OCI-LY7 (cell line): ENCODE results near the gene CRACDL. TPM values are rescaled to one million over a fixed set of nuclear protein-coding genes. Genes with fewer than 3 reads are reported as not detected.

Experiments
- BruUV-seq: library from RNA; stranded (reverse); fragments of 400-500 nt; replicated peaks from 2 replicates; lab custom pipeline; 2021; lab: Mats Ljungman, UMichigan
- CTCF ChIA-PET: fragments of 300-600 bp; sonication (Branson Sonifier 250); formaldehyde crosslinking; loops from one replicate; lab custom pipeline; 2022; ENCODE audit warnings: antibody characterized with exemption; ENCODE audit not compliant: unreplicated experiment; lab: Charles Lee
- POLR2A ChIA-PET: fragments of 300-600 bp; sonication (Branson Sonifier 250); formaldehyde crosslinking; loops from one replicate; lab custom pipeline; 2022; ENCODE audit warnings: antibody characterized with exemption; lab: Charles Lee
- DNase-seq: peaks from one replicate; pipeline ENCODE4 v3.0.0-alpha.2; 2015; ENCODE audit warnings: low spot score
- H2AFZ ChIP-seq: fragments of 200-600 bp; sonication (generic), shearing (Covaris generic); 2 replicates; pipeline ENCODE4 v1.6.1; 2014; ENCODE audit warnings: mild to moderate bottlenecking, antibody characterized with exemption, low read length, moderate library complexity
- H3K27ac ChIP-seq: fragments of 200-600 bp; sonication (generic); 2 replicates; pipeline ENCODE4 v1.5.1; 2014; ENCODE audit warnings: mixed run types, low read depth, mild to moderate bottlenecking, moderate library complexity, low read length, inconsistent platforms; ENCODE audit not compliant: poor library complexity, severe bottlenecking
- H3K36me3 ChIP-seq: fragments of 200-600 bp; sonication (generic); 2 replicates; pipeline ENCODE4 v1.6.1; 2014; ENCODE audit warnings: mild to moderate bottlenecking, antibody characterized with exemption, low read length, moderate library complexity, mixed read lengths; ENCODE audit not compliant: insufficient read depth
- H3K4me1 ChIP-seq: fragments of 200-600 bp; sonication (generic); 2 replicates; pipeline ENCODE4 v1.5.1; 2014; ENCODE audit warnings: mild to moderate bottlenecking, low read length; ENCODE audit not compliant: insufficient read depth, poor library complexity, severe bottlenecking
- H3K4me2 ChIP-seq: fragments of 200-600 bp; sonication (generic); 2 replicates; pipeline ENCODE4 v1.6.1; 2014; ENCODE audit warnings: mild to moderate bottlenecking, low read length
- H3K4me3 ChIP-seq: fragments of 200-600 bp; sonication (generic); 2 replicates; pipeline ENCODE4 v1.5.1; 2014; ENCODE audit warnings: mild to moderate bottlenecking, low read depth, low read length; ENCODE audit not compliant: poor library complexity, severe bottlenecking
- H3K79me2 ChIP-seq: fragments of 200-600 bp; sonication (generic); 2 replicates; pipeline ENCODE4 v1.6.1; 2016; ENCODE audit warnings: low read depth, mild to moderate bottlenecking, low read length, moderate library complexity, mixed read lengths; ENCODE audit not compliant: insufficient read depth
- H3K9me2 ChIP-seq: fragments of 200-600 bp; sonication (generic); 2 replicates; pipeline ENCODE4 v1.6.1; 2016; ENCODE audit warnings: mild to moderate bottlenecking, low read length, mixed read lengths; ENCODE audit not compliant: insufficient read depth
- H3K9me3 ChIP-seq: fragments of 200-600 bp; sonication (generic); 2 replicates; pipeline ENCODE4 v1.6.1; 2014; ENCODE audit warnings: mild to moderate bottlenecking, mixed run types, low read length, mixed read lengths
- H4K20me1 ChIP-seq: fragments of 200-600 bp; sonication (generic); 2 replicates; pipeline ENCODE4 v1.6.1; 2014; ENCODE audit warnings: mild to moderate bottlenecking, antibody characterized with exemption, low read length, moderate library complexity, mixed read lengths; ENCODE audit not compliant: insufficient read depth
- EZH2phosphoT487 ChIP-seq: fragments of 200-600 bp; sonication (generic); IDR thresholded peaks from 2 replicates; pipeline ENCODE4 v1.6.1; 2018; ENCODE audit warnings: low read depth, borderline replicate concordance, mild to moderate bottlenecking, mixed run types, antibody characterized with exemption, low read length, moderate library complexity, mixed read lengths
- intact Hi-C: fragments of 100-400 bp; cut with micrococcal nuclease; formaldehyde crosslinking; loops from one replicate; pipeline ENCODE4 v1.10.0; 2022; ENCODE audit not compliant: unreplicated experiment
- total RNA-seq, 2 experiments: library from RNA; depleted of rRNA in 1 of 2; stranded (reverse); fragments of >200 nt in 1 of 2; shearing (Covaris generic) in 1 of 2; gene quantifications; 2 replicates each; pipeline ENCODE4 v1.2.3, GENCODE V29; 2014 to 2022
- TF ChIP-seq, protein P1 (sequence below): fragments of 200-600 bp; sonication (generic); conservative IDR thresholded peaks from 2 replicates; pipeline ENCODE4 v1.5.1; 2014; ENCODE audit warnings: mild to moderate bottlenecking, antibody characterized with exemption, low read length, moderate library complexity, mixed read lengths

CRACDL gene
- total RNA-seq, 2 experiments from 2014 or later: 0.03 to 0.13 TPM

DNA sequence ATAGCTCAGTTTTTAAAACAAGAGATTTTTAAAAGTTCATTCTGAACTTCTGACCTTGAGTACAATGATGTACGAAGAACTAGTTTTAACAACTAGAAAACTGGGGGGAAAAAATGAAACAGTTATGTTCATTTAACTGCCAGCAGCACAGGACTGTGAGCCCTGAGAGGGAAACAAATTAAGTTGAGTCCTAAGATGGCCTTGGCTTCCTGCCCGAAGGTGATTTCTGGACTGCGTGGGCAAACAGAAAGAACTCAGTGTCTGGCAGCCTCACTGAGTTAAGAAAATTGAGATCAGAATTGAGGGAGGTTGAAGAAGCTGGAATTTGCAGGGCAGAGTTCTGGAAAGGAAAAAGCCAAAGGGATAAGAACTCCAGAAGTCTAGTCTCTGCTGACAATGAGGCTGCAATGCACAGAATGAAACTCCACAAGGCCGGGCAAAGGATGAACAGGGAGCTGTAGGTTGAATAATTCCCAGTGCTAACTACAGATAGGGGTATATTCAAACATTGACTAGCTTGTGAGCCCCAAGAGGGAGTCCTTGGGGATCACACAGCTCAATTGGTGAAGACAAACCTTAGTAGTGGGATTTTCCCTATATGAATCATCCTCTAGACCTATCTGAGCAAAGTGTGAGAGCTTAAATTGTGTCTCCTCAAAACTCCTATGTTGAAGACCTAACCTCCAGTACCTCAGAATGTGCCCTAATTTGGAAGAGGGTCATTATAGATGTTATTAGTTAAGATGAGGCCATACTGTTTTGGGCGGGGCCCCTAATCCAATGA lies 13.1 kb upstream of the CRACDL start:
- H3K4me3 ChIP-seq: no peak overlapping the region
- H4K20me1 ChIP-seq: no peaks in the 10 kb centered on the region
- no peak overlapping the region for H3K4me2 ChIP-seq
- no peaks in the 10 kb centered on the region for H3K79me2 ChIP-seq
- ChIA-PET POLR2A (no interaction called here), CTCF (interaction anchor here (0.5 kb wide), 1 partner anchor 9 kb away, joined by 3 read pairs; no protein-coding TSS in a partner anchor)
- H3K4me1 ChIP-seq: no peaks in the 10 kb centered on the region
- no peaks in the 10 kb centered on the region for H3K36me3 ChIP-seq
- intact Hi-C loops: no loop called here
- no TSS peak for BruUV-seq
- H2AFZ ChIP-seq: no peak overlapping the region
- H3K9me2 ChIP-seq: no peaks in the 10 kb centered on the region
- TF ChIP-seq, protein P1, sequence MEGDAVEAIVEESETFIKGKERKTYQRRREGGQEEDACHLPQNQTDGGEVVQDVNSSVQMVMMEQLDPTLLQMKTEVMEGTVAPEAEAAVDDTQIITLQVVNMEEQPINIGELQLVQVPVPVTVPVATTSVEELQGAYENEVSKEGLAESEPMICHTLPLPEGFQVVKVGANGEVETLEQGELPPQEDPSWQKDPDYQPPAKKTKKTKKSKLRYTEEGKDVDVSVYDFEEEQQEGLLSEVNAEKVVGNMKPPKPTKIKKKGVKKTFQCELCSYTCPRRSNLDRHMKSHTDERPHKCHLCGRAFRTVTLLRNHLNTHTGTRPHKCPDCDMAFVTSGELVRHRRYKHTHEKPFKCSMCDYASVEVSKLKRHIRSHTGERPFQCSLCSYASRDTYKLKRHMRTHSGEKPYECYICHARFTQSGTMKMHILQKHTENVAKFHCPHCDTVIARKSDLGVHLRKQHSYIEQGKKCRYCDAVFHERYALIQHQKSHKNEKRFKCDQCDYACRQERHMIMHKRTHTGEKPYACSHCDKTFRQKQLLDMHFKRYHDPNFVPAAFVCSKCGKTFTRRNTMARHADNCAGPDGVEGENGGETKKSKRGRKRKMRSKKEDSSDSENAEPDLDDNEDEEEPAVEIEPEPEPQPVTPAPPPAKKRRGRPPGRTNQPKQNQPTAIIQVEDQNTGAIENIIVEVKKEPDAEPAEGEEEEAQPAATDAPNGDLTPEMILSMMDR: no peak
- TF ChIP-seq EZH2phosphoT487: no peak
- H3K9me3 ChIP-seq: no peaks in the 10 kb centered on the region
- no peak overlapping the region for H3K27ac ChIP-seq
- no peak for DNase-seq

DNA sequence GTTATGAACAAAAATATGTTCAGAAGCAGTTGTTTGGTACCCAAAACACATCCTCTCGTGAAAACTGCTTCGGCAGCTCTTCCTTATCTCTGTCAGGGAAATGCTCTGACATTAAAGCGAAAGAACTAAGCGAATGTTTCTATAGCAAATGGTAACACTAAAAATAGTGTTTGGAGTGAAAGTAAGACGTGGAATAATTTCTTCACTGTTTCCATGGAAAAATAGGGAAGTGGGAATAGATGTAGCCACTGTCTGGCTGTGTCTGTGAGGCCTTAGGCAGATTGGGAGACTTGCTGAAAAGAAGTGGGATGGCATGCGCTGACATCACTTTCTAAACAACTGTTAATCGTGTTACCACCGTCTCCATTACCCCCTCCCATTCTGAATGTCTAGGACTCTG lies 11.5 kb upstream of the CRACDL start:
- H4K20me1 ChIP-seq: no peaks in the 10 kb centered on the region
- CTCF ChIA-PET: no interaction called here
- DNase-seq: no peak
- intact Hi-C loops: no loop called here
- H3K4me2 ChIP-seq: no peak overlapping the region
- H3K9me3 ChIP-seq: no peaks in the 10 kb centered on the region
- no peaks in the 10 kb centered on the region for H3K9me2 ChIP-seq
- no peaks in the 10 kb centered on the region for H3K36me3 ChIP-seq
- H3K27ac ChIP-seq: no peak overlapping the region
- H3K4me3 ChIP-seq: no peak overlapping the region
- H2AFZ ChIP-seq: no peak overlapping the region
- TF ChIP-seq EZH2phosphoT487: no peak
- TF ChIP-seq, protein P1: no peak
- POLR2A ChIA-PET: no interaction called here
- BruUV-seq: no TSS peak
- H3K4me1 ChIP-seq: no peaks in the 10 kb centered on the region
- H3K79me2 ChIP-seq: no peaks in the 10 kb centered on the region

DNA sequence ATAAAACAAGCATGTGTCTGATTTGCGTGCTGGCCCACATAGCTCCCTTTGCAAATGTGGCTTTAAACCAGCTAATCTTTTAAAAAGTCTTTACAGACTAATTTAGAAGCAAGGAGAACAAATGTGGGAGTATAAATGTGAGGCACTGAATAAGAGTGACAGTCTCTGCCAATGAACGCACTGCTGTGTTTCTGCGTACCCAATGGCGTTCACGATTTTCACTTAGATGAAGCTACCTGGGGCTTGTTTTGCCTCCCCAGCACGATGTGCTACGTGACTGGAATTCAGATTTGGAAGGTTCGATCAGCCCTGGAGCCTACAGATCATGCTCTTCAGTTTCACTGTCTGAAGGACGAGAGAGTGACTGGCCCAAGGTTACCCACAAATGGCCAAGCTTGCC lies 10.8 kb upstream of the CRACDL start:
- Histone ChIP-seq H3K36me3 (no peaks in the 10 kb centered on the region), H3K4me1 (no peaks in the 10 kb centered on the region), H3K9me3 (no peaks in the 10 kb centered on the region), H3K4me3 (no peak overlapping the region), H3K27ac (no peak overlapping the region), H3K79me2 (no peaks in the 10 kb centered on the region), H4K20me1 (no peaks in the 10 kb centered on the region), H3K4me2 (no peak overlapping the region), H3K9me2 (no peaks in the 10 kb centered on the region), H2AFZ (no peak overlapping the region)
- POLR2A ChIA-PET: no interaction called here
- intact Hi-C loops: no loop called here
- BruUV-seq: no TSS peak
- DNase-seq: no peak
- CTCF ChIA-PET: no interaction called here
- TF ChIP-seq, protein P1: no peak
- TF ChIP-seq EZH2phosphoT487: no peak
